NCI-H1417 (cell line): Measurements from ENCODE around the gene QDPR.
"Not testable (repeated sequence)": the region's sequence is repeated elsewhere in the genome, so short reads cannot be mapped to it uniquely, and the experiment has no call there.

ENCODE experiments used
- DNase-seq, 3 experiments: peaks; one replicate each; lab custom pipeline; 2025; lab: John Stamatoyannopoulos, UW

The QDPR gene

DNA sequence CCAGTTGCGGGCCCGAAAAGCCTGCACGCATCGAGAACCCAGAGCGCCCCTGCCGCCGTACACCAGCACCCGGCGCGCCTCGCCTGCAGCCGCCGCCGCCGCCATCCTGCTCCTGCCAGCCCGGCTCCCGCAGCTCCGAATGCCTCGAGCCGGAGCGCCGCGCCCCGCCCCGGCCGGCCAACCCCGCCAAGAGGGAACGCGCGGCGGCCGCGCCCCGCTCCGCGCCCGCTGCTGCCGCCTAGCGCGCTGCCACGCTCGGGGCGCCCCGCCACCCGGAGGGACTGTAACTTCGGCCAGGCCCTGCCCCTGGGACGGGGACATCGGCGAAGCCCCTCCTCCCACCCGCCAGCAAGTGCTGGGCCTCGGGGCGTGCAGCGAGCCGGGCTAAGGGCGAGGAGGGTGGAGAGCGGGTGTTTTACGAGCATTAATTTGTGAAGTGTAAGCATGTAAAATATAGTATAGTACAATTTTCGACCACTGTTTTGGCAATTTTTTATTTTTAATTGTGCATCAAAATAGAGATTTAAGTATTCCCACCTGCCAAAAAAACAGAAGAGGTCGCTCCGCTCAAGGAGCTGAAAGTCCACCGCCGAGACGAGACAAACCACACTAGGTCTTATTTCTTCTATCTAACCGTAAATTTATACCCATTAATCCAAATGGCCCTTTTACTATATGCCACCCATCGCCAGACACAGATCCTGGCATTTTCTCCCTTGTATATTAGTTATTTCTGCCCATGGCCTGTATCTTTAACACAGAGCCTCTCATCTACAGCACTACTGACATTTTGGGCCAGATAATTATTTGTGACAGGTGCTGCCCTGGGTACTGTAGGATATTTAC, at the start of gene QDPR:
Gene QDPR, minus strand, starts transcription at position 141 of the 846 bp plus-strand sequence. Its CDS starts 36 bp downstream, at position 105.
- peak; percentile 52 to 87 (median 84) for DNase-seq

DNA sequence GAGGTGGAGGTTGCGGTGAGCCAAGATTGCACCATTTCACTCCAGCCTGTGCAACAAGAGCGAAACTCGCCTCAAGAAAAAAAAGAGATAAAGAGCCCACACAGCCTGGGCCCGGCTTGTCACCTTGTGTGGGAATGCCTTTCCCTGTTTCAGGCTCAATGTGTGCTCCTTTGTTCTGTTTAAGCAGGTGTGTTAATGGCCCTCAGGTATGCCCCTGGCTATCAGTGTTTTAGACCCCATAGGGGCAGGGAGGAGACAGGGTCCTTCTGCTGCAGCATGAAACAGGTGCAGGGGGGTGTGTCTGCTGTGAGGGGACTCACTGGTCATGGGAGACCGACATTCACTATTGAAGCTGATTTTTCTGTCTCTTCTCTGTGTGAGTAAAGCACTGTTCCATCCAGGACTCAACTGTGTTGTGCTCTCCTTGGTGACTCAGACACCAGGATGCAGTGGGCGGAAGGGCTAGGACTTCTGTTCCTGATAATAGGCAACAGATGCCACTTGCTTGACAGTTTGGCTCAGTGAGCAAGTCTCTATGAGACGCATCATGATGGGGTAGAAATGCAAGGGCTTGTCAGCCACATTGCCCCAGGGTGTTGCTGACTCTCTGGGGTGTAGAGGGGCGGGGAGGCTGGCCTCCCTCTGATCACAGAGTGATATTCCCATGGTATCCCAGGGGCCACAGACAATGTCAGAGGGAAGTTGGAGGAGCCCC, 49.5 kb upstream of the QDPR start:
- DNase-seq: no peak

DNA sequence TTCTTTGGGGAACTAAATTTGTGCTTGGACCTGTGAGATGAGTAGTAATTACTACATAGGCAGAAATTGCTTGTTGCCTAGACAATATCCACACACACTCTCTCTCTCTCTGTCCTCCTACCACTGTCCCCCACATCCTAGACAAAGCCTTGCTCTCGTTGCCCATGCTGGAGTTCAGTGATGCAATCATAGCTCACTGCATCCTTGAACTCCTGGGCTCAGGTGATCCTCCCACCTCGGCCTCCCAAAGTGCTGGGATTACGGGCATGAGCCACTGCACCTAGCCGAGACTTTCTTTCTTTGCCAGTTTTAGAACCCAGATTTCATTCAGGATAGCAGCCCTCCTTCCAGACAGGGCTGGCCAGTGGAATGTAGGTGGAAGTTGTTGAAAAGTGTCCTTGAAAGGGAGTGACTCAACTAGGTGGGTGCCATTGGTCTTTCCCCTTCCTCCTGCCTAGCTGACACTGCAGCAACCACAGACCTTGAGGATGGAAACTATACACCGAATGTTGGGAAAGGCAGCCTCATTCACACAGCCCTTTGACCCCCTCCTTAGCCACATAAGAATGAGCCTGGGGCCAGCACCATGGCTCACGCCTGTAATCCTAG, 48.3 kb upstream of the QDPR start:
- DNase-seq: no peak

DNA sequence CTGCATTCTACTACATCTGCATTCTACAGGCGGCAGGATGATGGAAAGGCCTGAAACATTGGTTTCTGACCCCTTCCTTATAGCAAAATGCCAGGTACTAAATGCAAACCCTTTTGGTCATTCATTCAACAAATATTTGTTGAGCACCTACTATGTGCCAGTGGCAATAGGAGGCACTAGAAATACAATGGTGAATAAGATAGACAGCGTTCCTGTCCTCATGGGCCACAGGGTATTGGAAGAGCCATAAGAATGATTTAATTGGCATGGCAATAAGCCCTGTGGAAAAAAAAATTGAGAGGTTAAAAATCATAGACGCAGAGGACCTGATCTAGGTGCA, 47.8 kb upstream of the QDPR start:
- no peak for DNase-seq

DNA sequence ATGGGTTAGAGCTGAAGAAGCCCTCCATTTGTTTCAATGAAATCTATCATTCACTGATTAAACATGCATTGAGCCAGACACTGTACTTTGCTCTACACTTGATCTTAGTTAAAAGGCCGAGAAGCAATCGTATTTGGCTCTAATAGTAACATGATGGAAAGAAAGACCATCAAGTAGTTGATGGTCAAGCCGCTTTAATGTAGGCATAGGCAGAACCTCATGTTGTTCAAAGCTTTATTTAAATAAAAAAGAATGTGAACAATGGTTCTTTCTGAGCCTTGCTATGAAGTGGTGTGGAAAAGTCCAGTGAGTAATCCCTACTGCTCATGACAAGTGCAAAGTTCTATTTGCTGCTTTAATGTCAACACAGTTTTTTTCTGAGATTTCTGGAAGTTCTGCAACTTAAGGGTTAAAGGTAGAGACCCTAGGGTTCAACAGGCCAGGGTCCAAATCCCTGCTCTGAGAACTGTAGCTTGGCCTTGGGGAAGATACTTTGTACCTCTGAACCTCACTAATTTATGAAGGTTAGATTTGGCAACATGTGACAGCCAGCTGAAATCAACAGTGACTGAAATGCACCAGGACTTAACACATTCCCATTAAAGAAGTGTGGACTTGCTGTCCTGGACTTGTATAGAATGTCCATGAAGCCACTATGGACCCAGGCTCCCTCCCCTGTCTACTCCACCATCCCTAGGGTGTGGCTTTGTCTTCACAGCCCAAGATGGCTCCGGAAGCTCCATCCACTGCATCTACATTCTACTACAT, 47.2 kb upstream of the QDPR start:
- DNase-seq: peak in 1 of 3 experiments; percentile 15

DNA sequence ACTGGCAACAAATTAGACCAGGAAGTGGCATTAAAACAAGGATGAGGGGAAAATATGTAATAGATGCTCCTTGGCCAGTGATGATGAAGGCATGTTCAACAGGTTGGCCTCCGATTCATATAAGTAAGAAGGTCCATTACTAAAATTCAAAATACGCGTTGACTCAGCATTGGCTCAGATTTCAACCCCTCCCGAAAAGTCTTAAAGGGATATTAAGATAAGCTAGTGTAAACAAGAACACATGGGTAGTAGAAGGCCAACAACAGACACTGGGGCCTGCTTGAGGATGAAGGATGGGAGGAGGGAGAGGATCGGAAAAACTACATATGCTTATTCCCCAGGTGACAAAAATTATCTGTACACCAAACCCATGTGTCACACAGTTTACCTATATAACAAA, 46.0 kb upstream of the QDPR start:
- no peak for DNase-seq

DNA sequence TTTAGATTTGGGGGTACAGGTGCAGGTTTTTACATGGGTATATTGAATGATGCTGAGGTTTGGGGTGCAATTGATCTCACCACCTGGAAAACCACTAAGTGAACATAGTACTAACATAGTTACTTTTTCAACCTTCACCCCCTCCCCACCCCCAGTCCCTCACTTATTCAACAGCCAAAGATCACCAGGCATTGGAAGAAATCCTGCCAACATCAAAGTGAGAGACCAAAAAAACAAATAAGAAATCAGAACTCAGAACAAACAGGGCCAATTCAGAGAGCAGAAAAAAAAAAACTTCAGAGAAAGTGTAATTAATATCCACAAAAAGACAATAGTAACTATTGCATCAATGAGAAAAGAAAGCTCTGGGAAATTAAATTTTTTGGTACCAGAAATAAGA, 44.6 kb upstream of the QDPR start:
- no peak for DNase-seq

DNA sequence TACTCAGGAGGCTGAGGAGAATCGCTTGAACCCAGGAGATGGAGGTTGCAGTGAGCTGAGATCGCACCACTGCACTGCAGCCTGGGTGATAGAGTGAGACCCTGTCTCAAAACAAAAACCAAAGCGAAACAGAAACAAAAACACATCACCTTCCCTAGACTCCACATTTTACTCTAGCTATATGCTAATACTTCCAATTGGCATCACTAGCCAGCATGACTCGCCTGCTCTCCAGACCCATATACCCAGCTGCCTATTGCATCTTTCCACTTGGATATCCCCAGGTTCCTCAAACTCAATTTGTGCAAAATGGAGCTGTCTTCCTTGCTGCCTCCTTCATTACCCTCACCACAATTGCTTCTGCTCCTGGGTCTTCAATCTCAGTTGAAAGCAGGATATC, 42.7 kb upstream of the QDPR start:
- no peak for DNase-seq

DNA sequence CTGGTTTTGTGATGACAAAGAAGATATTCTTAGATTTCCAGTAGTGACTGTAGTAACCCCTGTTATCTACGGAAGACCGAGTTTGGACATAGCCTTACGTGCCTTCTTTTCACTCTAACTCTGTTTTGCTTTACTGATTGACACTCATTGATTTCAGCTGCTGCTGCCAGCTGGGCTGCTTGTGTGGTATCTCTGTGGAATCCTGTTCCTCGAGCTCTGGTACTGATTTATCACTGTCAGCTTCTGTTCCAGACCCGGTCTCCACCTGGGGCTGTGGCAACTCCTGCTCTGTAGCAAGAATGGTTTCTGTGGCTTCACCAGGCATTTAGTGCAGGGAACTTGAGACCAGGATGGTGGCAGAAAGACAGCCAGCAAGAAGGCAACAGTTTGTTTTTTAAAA, 40.5 kb upstream of the QDPR start:
- no peak for DNase-seq

DNA sequence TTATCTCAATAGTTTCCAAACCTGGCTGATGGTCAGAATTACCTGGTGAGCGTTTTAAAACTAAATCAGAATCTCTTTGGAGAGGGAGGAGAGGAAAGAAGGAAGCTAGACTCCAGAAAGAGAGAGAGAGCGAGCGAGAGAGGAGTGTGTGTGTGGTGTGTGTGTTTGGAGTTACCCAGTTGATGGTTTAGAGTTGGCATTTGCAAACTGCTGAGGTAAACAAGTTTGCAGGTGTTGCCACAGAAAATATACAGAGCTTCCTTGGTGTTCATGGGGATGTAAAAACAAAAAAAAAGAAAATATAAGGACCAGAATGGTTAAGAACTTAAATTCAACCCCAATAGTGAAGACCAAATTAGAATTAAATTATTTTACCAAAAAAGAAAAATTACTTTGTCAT, 38.7 kb upstream of the QDPR start:
- no peak for DNase-seq

DNA sequence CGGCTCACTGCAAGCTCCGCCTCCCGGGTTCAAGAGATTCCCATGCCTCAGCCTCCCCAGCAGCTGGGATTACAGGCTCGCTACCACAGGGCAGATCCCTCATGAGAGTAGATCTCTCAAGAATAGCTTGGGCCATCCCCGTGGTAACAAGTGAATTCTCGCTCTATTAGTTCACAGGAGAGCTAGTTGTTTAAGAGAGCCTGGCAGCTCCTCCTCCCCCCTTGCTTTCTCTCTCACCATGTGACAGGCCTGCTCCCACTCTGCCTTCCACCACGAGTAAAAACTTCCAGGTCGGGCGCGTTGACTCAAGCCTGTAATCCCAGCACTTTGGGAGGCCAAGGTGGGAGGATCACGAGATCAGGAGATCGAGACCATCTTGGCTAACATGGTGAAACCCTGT, 34.8 kb upstream of the QDPR start:
- DNase-seq: no peak

DNA sequence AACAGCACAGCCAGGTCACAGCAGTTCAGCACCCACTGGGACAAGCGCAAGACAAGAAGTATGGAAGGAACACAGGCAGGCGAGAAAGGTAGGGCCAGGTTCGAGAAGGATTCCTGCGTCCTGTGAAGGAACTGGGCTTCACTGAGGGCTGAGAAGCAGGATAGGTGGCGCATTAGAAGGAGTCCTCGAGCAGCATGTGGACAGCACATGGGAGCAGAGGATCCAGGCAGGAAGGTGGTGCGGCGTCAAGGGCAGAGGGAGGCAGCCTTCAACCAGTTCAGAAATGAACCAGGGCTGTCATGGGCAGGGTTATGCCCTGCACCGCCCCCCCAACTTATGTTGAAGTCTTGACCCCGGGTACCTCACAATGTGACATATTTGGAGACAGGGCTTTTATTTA, 34.3 kb upstream of the QDPR start:
- DNase-seq: no peak

DNA sequence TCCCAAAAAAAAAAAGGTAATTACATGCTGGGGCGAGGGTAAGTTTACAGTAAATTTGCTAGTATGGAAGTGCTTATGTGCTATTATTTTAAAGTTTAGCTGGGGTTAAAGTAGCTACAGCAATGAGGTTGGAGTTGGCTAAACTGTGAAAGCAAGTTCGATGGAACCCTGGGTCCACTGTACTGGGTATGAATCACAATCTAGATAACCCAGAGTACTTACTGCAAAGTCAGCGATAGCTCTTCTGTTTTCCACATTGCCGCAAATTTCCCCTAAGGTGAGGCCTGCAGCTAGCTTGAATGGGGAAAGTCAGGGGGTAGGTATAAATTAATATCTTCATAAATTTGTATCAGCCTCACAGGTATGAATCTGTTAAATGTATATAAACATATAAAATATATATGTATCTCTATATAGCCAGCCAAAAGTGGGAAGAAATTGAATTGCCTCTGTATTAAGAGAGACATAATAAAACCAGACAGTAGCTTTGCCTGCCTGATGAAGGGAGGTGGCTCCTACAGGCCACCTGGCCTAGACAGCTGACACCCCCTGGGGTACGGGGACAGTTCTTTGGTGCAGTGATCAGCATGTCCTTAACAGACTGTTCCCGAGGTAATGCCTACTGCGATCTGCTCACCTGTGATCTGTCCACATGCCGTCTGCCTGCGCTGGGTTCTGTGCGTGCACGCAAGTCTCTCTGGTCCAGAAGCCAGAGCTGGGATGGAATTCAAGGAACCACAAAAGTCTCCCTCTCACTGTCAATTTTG, 33.7 kb upstream of the QDPR start:
- DNase-seq: peak in 2 of 3 experiments; percentile 4 to 50

DNA sequence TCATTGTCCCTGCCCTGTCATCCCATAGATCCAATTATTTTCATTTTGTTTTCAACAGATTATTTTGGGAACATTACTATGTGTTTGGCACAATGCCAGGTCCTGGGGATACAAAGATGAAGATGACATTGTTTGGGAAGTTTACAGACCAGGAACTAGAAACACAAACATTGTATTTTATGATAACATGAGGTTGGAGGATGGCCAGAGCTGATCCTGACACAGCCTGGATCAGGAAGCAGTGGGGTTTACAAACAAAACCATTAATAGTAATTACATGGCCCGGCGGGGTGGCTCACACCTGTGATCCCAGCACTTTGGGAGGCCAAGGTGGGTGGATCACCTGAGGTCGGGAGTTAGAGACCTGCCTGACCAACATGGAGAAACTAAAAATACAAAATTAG, 32.9 kb upstream of the QDPR start:
- peak in 2 of 3 experiments; percentile 65 to 94 for DNase-seq

DNA sequence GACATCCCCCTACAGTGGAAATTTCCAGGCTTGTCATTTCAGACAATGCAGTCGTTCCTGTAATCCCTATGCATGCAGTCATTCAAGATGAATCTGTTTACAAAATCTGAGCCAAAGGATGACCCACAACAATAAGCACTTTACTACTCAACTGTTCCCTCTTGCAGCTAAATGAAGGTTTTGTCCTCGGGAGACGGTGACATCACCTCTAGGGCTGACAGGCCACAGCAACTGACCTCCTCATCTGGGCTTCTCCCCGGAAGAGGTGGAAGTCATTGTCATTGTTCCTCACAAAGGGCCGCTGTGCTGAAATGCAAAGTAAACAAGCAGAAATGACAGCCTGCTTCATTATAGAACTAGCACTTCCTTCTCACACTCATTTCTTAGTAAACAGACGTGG, 32.3 kb upstream of the QDPR start:
- peak in 2 of 3 experiments; percentile 74 to 91 for DNase-seq

DNA sequence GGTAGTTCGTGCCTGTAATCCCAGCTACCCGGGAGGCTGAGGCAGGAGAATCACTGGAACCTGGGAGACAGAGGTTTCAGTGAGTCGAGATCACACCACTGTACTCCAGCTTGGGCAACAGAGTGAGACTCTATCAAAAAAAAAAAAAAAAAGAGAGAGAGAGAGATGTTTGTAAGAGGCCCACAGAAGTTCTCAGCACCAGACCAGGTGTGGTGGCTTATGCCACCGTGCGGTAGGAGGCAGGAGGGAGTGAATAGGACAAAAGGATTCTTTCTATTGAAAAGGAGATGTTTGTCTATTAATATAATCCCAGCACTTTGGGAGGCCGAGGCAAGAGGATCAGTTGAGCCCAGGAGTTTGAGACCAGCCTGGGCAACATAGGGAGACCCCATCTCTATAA, 25.2 kb upstream of the QDPR start:
- not testable (repeated sequence) for DNase-seq

DNA sequence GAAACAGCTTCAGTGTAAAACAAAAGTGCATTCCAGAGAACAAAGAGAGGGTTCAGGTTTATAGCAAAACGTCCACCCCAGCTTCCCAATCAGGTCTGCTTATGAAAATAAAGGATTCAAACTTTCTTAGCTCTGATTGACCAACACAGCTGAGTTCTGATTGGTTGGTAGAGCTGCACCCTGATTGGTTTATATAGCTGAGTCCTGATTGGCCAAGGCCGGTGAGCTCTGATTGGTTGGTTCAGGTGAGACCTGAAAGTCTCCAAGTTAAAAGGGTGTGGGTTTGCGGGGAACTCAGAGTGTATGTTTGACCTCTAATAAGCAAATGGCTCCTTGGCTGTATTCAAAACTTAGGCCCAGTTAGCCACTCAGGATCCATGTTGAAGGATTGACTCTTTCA, 24.0 kb upstream of the QDPR start:
- DNase-seq: no peak

DNA sequence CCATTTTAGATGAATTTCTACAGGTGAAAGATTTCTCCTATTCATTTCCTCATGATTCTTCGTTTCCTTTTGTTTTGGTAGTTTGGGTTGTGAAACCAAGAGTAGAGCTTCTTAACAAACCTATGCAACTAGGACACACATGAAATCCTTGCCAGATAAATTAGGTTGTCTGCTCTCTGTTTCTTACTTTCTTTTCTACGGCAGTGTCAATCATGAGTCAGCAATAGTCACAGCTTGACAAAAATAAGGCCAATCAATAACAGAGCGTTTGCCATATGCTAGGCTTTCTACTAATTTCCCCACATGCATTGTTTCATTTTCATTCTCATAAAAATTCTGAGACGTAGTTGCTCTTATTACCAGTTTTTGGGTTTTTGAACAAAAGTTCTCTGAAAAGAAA, 23.4 kb upstream of the QDPR start:
- DNase-seq: no peak

DNA sequence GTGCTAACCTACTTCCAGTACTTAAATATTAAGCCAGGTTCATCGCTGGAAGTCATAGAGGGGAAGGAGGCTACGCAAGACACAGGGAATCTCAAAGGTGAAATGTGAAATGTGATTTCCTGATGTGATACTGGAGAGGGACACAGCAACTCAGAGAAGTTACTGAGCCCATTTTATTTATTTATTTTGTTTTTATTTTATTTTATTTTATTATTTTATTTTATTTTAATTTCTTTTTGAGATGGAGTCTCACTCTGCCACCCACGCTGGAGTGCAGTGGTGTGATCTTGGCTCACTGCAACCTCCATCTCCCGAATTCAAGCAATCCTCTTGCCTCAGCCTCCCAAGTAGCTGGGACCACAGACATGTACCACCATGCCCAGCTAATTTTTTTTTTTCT, 22.8 kb upstream of the QDPR start:
- DNase-seq: no peak

DNA sequence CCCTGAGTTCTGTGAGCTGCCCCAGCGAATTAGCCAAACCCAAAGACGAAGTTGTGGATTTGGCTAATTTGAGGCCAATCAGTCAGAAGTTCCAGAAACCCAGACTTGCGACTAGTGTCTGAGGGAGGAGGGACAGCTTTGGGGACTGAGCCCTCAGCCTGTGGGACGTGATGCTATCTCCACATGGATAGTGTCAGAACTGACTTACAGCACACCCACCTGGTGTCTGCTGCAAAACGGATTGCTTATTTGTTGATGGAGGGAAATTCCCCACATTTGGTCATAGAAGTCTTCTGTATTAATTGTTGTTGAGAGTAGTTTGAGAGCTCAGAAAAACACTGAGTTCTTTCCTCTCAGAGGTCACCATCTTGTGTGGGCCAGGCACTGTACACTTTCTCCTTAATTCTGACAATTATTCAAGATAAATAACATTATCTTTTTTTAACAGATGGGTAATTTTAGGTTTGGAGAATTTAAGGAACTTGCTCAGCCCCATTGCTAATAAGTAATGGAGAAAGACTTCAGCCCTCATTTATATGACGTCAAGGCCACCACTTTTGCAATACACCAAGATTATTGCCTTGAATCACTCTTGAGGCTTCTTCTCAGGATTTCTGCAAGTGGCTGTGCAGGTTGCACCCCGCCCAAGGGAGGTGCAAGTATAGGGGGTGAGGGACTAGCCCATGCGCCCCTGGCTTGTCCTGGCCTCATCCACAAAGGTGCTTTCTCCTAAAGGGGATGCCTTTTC, 19.8 kb upstream of the QDPR start:
- DNase-seq: no peak
